GM18498 (cell line): ENCODE measurements around the gene EQTN.

Experiments used
- ATAC-seq: cut with Tn5 transposase; IDR thresholded peaks from one replicate; pipeline ENCODE4 v1.9.1; 2021; ENCODE audit warnings: mild to moderate bottlenecking, moderate library complexity; ENCODE audit not compliant: unreplicated experiment

The EQTN gene

DNA sequence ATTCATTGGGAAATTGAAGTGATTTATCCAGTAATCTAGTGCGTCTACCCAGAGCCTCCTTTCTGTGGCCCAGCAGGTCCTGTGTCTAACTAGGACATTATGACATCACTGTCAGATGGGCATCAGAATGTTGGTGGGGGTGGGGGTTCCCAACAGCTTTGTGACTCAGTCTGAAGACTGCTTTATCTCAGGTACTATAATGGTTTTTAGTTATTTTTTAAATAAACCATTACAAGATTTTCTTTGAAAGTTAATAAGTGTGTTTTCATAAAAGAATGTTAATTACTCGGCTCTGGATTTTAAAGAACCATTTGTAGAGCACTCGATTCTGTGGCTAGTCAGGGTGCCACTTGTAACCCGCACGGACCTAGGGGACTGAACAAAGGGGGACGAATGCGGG, at the start of gene EQTN:
EQTN (minus strand) TSS at position 101 of the 400 bp plus-strand sequence; CDS start at position 6, 95 bp downstream.
- no peak for ATAC-seq

DNA sequence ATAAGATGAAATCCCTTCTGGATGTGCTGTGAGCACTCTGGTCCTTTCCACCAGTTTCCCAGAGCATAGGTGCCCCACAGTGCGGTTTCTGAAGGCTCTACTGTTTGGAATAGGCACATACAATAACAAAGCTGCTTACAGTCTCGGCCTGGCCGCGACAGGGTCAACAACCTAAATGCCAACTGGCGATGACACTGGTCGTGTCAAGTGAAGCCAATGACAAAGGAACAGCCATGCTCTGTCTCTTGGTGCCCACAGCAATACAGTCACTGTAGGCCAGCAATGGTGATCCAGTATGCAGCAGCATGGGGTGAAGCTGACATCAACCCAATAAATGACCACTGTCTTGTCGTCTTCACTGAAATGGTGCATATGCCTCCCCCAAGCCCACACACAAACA, 47.8 kb upstream of the EQTN start:
- no peak for ATAC-seq

DNA sequence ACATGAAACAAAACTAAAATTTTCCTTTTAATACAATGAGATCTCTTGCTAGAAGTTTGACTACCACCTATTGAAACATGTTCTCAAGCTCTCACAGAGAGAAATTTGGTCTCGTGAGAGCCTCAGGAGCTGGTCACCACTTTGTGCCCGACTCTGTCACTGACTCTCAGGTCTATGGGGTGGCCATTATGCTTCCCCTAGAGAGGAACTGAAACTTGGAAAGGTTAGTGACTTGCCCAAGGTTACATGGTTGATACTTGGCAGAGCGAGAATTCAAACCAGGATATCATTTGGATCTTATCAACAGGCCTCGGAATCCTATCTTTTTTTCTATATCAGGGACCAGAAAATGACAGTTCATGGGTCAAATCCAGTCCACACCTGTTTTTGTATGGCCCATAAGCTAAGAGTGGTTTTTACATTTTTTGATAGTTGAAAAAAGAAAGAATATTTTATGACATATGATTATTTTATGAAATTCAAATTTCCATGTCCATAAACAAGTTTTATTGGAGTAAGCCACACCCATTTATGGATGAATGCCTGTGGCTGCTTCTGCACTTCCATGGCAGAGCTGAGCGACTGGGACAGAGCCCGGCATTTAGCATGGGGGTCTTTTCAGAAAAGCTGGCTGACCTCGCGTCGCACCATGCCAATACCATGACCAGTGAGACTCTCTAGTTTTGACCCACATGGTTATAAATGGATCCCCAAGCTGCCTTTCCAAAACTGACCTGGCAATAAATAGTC, 44.8 kb upstream of the EQTN start:
- no peak for ATAC-seq

DNA sequence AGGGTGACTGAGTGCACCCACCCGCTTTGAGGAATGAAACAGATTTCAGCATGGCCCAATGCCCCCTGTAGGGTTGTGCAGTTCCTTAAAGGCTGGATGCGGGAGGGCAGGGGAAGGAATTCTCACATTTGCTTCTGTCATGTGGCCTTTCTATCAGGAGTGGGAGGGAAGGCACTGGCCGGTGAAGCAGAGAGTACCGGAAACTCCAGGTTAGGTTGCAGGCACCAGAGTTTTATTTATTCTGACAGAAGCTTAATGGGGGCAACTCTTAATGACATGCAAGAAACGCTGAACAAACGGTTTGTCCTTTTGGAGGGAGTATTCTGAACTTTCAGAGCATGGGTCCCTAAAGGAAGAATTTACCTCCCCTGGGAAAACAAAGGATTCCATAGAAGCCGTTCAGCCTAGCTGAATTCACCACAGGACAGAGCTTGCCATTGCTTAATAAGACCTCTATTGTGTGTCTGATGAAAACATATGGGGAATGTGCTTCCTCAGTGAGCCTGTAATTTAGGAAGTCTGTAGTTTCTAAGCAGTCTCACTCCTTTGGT, 44.1 kb upstream of the EQTN start:
- no peak for ATAC-seq

DNA sequence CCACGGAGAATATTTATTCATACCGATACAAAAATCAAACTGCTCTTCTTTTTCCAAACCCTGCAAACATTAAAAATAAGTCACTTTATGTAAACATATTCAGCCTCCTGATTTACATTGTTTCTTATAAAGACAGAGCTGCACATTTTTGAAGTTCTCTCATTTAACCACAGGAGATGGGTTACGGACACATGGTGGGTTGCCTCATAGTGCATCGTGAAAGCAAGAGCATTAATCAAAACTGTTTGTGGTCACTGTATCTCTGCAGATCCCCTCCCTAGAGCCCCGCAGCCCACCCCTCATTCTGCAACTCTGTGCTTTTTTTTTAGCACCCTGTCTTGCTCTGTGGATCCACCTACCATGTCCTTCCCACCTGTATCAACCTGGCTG, 43.3 kb upstream of the EQTN start:
- ATAC-seq = no peak

DNA sequence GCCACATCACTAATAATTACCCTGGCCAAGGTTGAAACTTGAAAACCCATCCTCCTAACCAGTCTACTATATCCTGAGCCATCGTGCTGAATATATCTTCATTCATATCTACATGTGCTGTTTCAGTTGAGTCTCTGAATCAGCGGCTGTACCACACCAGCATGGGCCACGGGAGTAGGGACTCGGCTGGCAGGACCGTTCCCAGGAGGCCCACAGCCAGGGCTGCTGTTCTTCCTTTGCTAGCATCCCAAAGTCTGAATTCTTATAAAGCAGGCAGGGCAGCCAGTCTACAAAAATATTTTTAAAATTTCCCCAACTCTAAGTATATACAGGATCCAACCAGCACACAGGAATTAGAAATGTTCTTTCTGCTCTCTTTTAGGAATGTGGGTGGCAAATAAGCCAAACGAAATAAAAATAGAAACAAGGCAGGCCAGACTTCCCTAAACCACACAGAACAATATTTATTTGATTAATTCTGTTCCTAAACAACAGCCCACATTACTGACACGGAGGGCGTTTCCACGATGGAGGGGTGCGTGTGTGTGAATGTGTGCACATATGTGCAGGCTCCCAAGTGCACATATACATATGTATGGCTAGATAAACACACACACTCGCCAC, 42.8 kb upstream of the EQTN start:
- ATAC-seq = no peak

DNA sequence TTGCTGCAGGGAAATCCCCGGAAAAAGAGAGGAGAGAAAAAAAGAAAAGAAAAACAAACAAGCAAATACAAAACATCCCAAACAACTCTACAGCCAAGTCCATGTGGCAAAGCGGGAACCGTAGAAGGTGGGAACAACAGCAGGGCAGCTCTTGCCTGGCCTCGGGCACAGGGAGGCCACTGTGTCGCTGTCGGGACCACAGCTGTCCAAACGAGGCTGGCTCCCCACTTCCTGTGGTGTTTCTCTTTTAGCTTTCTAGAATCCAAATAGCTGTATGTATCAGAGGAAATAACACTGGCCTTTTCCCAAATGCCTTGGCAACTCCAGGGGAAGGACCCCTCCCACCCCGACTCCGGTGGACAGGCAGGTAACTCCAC, 41.6 kb upstream of the EQTN start:
- no peak for ATAC-seq

DNA sequence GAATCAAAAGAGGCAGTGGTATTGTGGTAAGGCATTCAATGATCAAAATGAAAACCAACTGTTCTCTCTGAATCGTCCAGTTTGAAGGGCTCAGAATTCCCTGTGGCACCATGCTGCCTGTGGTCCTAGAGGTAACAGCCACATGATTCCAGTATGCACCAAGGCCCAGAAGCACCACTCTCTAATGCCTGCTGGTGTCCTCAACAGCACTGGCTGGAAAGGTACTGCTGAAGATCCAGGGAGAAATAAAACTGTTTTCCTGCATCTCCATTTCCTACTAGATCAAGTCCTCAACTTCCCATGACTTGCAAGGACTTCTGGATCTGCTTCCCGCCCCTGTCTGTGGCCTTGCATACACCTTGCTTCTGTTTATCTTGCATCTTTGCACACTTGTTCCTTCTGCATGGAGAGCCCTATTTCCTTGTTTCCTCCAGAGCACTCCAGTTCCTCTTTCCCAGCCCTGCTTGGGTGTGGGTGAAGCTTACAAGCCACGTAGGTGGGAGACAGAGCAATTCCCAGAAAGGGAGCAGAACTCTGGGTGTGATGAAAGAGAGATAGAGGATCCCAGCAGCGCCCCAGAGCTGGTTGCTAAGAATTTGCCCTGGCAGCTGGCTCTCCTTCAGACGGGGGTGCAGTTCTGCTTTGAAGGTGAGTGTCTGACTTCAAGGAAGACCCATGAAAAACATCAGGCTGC, 41.0 kb upstream of the EQTN start:
- no peak for ATAC-seq

DNA sequence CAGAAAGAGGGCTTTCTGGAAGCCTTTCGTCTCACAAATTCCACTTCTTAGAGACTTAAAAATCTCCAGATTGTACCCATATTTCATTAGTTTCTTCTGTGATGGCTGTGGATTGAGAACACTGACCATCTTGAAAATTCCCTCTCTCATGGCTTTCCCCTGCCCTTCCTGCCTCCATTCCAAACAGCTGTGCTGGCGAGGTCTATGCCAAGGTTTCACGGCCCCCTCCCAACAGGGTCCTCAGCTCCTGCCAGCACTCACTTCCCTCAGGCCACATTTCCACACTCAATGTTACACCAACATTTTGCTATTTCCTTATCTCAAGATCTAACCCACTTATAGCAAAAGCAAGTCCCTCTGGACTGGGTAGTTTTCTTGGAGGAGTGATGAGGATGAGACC, 40.3 kb upstream of the EQTN start:
- ATAC-seq = no peak

DNA sequence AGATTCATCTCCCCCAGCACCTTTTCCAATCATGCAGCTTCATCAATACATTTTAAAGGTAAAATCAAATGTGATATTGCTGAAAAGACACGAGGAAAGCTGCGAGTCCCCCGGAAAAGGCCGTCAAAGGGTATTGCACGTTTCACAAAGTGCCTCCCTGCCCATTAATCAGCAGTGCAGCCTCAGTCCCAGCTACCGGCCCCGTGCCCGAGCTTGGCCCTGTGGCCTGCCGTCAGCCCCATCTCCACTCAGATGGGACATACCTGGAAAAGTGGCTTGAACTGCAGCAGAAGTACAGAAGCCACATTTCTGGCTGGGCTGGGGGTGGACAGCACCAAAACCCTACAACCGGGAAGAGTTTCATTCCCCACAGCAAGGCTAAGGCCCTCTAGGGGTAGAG, 39.9 kb upstream of the EQTN start:
- ATAC-seq = no peak

DNA sequence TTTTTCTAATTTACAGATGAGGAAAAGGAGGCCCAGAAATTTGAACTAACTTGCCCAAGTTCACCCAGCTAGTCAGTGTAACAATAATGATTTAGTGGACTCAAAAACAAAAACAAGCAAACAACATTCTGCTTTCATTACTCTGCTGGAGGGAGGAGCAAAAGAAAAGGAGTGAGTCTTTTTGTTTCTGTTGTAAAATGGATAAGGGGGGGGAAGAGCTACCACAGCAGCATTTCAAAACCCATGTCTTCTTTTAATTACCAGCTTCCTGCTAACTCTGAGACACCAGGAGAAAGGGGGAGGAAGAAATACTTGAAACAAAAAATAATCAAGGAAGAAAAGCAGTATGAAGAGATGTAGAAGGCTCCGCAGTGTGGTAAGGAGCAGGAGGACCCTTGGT, 39.2 kb upstream of the EQTN start:
- ATAC-seq = no peak

DNA sequence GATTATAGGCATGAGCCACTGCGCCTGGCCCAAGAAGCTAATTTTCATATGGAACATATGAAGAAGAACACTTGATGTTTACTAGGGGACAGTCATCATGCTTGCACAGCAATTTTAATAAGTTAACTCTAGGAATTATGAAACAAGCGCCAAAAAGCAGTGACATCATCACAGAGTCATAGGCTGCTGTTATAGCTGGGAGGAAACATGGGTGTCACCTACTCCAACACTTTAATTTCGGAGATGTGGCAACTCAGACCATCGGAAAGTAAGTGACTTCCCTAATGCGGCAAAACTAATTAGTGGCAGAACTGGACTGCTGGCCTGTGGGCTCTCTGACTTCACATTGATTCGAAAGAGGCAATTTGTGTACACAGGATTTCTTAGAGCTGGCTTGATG, 38.1 kb upstream of the EQTN start:
- no peak for ATAC-seq

DNA sequence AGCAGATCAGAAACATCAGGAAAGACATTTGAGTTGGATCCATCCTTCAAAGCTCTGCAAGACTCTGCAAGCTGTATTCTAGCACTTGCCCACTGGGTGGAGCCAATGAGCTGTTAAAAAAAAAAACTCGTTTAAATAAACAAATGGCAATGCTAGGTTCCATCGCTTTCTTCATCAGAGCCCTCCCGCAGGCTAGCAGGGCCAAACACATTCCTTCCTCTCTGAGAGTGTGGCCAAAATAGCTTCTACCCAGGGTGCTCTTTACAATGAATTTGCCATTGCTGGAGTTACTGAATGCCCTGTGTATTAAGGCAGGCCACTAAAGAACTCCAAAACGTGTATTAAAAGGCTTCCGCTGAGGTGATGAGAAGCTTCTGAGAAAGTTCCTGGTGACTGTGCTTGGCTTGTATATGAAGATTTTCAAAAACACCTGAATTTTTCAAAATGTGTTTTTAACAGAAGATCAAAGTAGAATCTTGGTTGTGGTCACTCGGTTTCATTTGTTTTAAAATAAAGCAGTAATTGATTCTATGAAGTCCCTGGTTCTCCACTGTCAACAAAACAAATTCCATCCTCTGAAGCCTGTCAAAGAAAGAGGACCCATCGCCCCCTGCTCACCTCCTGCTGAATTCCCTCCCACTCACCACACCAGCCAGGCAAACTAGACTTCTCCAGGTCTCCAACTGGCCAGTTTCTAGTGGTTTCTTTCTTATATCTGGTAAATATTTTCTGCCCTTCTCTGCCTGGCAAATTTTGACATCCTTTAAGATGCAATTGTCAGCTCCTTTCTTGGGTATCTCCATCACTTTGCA, 36.5 kb upstream of the EQTN start:
- ATAC-seq = peak; percentile 80

DNA sequence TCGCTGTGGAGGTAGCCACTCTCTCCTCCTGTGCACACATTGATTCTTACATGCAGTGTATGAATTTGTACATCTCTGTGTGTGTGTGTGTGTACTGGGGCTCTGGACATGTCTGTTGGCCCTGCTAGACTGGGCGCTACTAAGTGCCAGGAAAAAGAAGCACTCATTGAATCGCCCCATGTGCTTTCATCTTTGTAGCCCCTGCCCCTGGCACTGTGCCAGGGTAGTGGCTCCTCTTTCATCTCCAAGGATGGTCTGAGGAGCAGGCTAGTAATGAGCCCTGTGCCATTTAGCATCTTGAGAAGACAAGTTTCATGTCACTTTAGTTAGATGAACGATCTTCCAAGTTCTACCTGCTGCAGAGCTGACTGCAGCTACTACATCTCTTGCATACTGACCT, 34.4 kb upstream of the EQTN start:
- ATAC-seq = no peak

DNA sequence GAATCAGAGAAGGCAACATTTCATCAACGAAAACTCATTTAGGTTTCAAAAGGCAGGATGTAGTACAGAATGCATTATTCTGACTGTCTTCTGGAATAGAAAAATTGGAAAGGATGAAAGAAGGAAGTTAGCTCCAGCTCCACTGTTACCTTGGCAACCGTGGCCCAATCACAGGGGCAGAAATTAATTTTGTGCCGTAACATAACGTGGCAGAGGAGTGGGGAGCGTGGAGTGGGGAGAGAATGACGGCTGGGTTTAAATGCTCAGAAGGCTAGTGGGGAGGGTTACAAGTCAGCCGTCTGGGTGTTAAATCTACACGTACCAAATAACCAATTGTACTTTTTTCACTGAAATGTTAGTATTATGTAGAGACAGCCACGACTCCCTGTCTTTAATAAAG, 32.3 kb upstream of the EQTN start:
- ATAC-seq = no peak

DNA sequence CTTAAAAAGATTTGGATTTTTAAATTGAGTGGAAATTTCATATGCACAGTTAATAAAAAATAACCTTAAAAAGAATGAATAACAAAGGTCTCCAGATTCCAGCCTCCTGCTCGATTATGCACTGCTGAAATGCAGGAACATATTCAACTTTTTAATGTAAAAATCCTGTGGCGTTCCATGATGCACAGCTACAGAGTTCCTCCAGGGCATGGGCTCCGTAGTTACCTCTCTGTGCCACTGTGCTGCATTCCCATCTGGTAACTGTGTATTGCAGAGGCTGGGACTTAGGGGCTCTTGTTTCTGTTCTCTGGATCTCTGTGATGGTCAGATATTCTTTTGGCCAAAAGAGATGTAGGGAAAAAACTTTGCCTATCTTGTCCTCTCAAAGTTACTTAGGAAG, 31.5 kb upstream of the EQTN start:
- no peak for ATAC-seq

DNA sequence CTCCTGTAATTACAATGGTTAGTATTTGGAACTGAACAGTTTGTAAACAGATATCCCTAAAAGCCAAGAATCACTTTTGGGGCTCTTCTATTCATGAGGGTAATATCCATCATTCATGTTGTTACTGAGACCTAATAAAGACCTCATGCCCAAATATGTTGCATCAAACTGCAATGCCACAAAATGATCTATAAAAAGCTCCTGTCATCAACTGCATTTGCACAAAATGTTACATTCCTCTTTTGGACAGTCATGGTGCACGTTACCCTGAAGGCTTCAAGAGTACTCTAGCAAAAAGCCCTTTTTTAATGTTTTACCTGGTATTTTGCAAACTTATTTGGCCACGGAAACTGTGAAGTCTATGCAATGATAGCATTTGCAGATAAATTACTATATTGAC, 14.2 kb upstream of the EQTN start:
- no peak for ATAC-seq

DNA sequence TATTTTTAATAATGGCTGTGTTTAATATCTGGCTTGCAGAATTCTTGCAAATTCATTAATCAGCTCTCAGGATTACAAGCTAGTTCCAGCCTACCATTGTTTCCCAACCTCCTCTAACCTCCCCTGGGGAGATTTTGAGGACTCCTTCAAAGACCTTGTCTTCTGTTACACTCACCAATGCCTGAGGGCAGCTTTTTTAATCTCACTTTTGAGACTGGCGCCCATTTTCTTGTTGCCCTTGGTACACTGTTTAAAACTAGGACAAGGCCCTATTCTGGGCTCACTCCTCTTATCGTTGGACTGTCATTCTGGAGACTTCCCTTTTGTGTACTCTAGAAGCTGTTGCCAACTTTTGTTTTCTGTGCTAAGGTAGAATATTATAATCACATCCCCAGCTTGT, 13.6 kb upstream of the EQTN start:
- ATAC-seq = no peak

DNA sequence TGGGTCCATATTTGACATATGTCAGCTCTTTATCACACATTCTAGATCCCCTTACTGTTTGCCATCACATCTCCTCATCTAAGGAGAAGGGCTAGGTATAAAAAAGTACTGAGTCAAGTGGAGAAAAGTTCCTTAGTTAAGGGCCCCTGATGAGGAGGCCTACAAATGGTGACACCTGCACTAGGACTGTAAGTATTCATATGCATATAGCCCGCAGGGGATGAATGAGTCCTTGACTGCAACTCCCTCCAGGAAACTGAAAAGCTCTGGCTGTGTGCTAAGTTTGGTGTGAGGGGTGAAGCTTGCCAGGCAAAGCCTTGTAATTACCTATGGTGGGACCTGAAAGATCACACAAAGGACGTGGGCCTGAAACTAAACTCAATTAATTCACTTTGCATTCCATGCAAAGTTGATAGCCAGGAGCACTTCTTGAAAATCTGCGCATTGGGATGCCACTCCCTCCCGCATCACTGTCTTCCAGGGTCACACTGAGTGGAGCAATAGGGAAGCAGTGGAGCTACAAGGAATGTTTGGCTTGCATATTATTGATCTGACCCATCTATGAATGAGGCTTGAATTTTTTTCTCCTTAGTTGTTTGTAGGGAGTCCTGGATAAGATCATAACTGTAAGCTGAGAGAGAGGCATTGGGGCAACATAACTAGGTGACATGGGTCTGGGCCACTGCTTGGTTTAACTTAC, 11.9 kb upstream of the EQTN start:
- no peak for ATAC-seq

DNA sequence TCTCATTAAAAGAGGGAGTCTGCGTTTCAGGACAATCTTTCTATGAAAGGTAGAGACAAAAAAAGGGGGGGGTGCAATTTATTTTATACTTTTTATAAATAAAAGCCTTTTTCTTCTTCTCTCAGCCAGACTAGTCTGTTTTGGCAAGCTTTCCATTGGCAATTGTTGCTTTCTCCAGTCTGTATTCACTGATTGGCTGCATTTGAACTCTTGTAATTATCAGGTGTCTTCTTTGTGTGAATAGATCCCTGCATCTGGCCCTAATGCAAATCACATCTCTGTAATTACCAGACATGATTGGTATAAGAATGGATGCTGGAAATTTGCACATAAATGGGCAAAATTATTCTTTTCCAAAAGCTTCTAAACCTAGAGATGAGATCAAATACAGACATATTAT, 7.6 kb upstream of the EQTN start:
- ATAC-seq = no peak

DNA sequence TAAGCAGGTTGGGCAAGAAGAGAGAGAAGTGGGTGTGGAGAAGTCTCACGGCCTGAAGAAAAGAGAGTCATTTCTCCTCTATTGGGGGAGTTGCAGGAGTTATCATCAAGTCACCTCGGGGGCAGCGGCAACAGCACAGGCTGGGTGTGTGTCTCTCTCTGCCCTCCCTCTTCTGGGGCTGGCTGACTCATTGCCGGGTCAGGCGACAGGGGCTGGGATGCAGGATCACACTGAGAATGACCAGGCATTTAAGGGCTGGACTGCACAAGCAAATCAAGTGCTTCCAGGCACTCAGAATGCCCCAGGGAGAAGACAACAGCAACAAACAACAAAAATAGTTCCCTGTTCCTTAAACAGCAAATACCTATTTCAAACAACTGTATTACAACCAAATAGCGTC, 6.3 kb upstream of the EQTN start:
- ATAC-seq = no peak
